Measurements from ENCODE around the gene APC. TPM values are rescaled to one million over a fixed set of nuclear protein-coding genes. Genes with fewer than 3 reads are reported as not detected.
"Not testable (repeated sequence)": the region's sequence is repeated elsewhere in the genome, so short reads cannot be mapped to it uniquely, and the experiment has no call there.

Gene APC
- total RNA-seq, 1 experiment from 2014 or later = 40.0 TPM

DNA sequence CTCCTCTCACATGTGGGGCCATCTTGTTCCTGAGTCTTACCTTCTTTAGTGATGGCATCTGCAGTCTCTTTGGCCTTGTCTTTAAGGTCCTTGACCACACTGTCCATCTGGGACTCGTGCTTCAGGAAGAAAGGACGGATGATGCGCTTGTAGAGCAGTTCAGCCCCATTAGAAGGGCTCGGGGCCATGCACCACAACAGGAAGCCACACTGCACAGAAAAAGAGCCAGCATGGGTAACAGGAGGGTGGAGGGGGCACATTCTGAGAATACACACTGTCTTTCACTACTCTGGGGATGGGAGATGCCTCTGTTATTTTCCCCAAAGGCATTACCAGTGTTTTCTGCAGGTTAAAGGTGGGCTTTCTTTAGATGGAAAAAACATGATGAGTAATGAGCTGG, 149.3 kb downstream of the APC start:
- Mint-ChIP-seq H3K4me1 (no peaks in the 10 kb centered on the region), H3K9me3 (no peaks in the 10 kb centered on the region), H3K36me3 (peaks cover 32% of the 10 kb centered on the region), H3K4me3 (no peak overlapping the region), H3K27ac (no peak overlapping the region), H3K27me3 (ENCODE audit: low read depth) (no peaks in the 10 kb centered on the region)
- ATAC-seq (no peak), DNase-seq (ENCODE audit: low spot score) (no peak)
- POLR2A ChIA-PET = no interaction called here
- TF ChIP-seq, protein P1, sequence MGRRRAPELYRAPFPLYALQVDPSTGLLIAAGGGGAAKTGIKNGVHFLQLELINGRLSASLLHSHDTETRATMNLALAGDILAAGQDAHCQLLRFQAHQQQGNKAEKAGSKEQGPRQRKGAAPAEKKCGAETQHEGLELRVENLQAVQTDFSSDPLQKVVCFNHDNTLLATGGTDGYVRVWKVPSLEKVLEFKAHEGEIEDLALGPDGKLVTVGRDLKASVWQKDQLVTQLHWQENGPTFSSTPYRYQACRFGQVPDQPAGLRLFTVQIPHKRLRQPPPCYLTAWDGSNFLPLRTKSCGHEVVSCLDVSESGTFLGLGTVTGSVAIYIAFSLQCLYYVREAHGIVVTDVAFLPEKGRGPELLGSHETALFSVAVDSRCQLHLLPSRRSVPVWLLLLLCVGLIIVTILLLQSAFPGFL (CRISPR knock-in tag; IDR thresholded peaks at IDR 0.05; ENCODE audit: borderline replicate concordance) = no peak
- TF ChIP-seq E2F4 (CRISPR knock-in tag; IDR thresholded peaks at IDR 0.05; ENCODE audit: borderline replicate concordance, low read depth) (no peak), ZNF317 (CRISPR knock-in tag; IDR thresholded peaks at IDR 0.05; ENCODE audit: borderline replicate concordance, low read depth) (no peak), ZNF138 (CRISPR knock-in tag; conservative IDR thresholded peaks at IDR 0.05) (no peak), SMAD3 (CRISPR knock-in tag; IDR thresholded peaks at IDR 0.05; ENCODE audit: borderline replicate concordance) (no peak), ERG (CRISPR knock-in tag; IDR thresholded peaks at IDR 0.05) (no peak), MYBL2 (CRISPR knock-in tag; IDR thresholded peaks at IDR 0.05) (no peak), TP53 (CRISPR knock-in tag; IDR thresholded peaks at IDR 0.05) (no peak), RELA (CRISPR knock-in tag; IDR thresholded peaks at IDR 0.05; ENCODE audit: borderline replicate concordance) (no peak), MLX (CRISPR knock-in tag; IDR thresholded peaks at IDR 0.05) (no peak), MXD4 (CRISPR knock-in tag; IDR thresholded peaks at IDR 0.05; ENCODE audit: borderline replicate concordance) (no peak), ZNF219 (CRISPR knock-in tag; IDR thresholded peaks at IDR 0.05; ENCODE audit: borderline replicate concordance) (no peak), E2F1 (CRISPR knock-in tag; IDR thresholded peaks at IDR 0.05) (no peak), ZNF232 (CRISPR knock-in tag; IDR thresholded peaks at IDR 0.05) (no peak), TEAD1 (CRISPR knock-in tag; IDR thresholded peaks at IDR 0.05) (no peak)
- TF ChIP-seq, protein P2, sequence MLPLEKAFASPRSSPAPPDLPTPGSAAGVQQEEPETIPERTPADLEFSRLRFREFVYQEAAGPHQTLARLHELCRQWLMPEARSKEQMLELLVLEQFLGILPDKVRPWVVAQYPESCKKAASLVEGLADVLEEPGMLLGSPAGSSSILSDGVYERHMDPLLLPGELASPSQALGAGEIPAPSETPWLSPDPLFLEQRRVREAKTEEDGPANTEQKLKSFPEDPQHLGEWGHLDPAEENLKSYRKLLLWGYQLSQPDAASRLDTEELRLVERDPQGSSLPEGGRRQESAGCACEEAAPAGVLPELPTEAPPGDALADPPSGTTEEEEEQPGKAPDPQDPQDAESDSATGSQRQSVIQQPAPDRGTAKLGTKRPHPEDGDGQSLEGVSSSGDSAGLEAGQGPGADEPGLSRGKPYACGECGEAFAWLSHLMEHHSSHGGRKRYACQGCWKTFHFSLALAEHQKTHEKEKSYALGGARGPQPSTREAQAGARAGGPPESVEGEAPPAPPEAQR (CRISPR knock-in tag; IDR thresholded peaks at IDR 0.05) = no peak
- TF ChIP-seq, protein P3, sequence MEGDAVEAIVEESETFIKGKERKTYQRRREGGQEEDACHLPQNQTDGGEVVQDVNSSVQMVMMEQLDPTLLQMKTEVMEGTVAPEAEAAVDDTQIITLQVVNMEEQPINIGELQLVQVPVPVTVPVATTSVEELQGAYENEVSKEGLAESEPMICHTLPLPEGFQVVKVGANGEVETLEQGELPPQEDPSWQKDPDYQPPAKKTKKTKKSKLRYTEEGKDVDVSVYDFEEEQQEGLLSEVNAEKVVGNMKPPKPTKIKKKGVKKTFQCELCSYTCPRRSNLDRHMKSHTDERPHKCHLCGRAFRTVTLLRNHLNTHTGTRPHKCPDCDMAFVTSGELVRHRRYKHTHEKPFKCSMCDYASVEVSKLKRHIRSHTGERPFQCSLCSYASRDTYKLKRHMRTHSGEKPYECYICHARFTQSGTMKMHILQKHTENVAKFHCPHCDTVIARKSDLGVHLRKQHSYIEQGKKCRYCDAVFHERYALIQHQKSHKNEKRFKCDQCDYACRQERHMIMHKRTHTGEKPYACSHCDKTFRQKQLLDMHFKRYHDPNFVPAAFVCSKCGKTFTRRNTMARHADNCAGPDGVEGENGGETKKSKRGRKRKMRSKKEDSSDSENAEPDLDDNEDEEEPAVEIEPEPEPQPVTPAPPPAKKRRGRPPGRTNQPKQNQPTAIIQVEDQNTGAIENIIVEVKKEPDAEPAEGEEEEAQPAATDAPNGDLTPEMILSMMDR (IDR thresholded peaks at IDR 0.05) = no peak
- TF ChIP-seq, protein P4, sequence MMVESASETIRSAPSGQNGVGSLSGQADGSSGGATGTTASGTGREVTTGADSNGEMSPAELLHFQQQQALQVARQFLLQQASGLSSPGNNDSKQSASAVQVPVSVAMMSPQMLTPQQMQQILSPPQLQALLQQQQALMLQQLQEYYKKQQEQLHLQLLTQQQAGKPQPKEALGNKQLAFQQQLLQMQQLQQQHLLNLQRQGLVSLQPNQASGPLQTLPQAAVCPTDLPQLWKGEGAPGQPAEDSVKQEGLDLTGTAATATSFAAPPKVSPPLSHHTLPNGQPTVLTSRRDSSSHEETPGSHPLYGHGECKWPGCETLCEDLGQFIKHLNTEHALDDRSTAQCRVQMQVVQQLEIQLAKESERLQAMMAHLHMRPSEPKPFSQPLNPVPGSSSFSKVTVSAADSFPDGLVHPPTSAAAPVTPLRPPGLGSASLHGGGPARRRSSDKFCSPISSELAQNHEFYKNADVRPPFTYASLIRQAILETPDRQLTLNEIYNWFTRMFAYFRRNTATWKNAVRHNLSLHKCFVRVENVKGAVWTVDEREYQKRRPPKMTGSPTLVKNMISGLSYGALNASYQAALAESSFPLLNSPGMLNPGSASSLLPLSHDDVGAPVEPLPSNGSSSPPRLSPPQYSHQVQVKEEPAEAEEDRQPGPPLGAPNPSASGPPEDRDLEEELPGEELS (CRISPR knock-in tag; IDR thresholded peaks at IDR 0.05) = no peak
- TF ChIP-seq, protein P5, sequence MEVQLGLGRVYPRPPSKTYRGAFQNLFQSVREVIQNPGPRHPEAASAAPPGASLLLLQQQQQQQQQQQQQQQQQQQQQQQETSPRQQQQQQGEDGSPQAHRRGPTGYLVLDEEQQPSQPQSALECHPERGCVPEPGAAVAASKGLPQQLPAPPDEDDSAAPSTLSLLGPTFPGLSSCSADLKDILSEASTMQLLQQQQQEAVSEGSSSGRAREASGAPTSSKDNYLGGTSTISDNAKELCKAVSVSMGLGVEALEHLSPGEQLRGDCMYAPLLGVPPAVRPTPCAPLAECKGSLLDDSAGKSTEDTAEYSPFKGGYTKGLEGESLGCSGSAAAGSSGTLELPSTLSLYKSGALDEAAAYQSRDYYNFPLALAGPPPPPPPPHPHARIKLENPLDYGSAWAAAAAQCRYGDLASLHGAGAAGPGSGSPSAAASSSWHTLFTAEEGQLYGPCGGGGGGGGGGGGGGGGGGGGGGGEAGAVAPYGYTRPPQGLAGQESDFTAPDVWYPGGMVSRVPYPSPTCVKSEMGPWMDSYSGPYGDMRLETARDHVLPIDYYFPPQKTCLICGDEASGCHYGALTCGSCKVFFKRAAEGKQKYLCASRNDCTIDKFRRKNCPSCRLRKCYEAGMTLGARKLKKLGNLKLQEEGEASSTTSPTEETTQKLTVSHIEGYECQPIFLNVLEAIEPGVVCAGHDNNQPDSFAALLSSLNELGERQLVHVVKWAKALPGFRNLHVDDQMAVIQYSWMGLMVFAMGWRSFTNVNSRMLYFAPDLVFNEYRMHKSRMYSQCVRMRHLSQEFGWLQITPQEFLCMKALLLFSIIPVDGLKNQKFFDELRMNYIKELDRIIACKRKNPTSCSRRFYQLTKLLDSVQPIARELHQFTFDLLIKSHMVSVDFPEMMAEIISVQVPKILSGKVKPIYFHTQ (CRISPR knock-in tag; IDR thresholded peaks at IDR 0.05) = no peak
- CTCF ChIA-PET = no interaction called here

DNA sequence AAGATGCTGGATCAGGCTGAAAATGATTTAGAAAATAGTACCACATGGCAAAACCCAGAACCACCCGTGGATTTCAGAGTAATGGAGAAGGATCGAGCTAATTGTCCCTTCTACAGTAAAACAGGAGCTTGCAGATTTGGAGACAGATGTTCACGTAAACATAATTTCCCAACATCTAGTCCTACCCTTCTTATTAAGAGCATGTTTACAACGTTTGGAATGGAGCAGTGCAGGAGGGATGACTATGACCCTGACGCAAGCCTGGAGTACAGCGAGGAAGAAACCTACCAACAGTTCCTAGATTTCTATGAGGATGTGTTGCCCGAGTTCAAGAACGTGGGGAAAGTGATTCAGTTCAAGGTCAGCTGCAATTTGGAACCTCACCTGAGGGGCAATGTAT, 154.4 kb downstream of the APC start:
- Mint-ChIP-seq H3K27ac (0 out of 2 replicates have a peak overlapping the region, but pooled peaks have one; percentile 20), H3K36me3 (peaks cover 28% of the 10 kb centered on the region)
- DNase-seq (ENCODE audit: low spot score); H3K9me3 Mint-ChIP-seq; H3K27me3 Mint-ChIP-seq (ENCODE audit: low read depth); CTCF ChIA-PET; POLR2A ChIA-PET; ATAC-seq; H3K4me3 Mint-ChIP-seq; H3K4me1 Mint-ChIP-seq: not testable (repeated sequence)

Measured in WTC11 (cell line).